Heart right ventricle (tissue), 16 donors: ENCODE results near the gene PREX1. TPM values are rescaled to one million over a fixed set of nuclear protein-coding genes. Genes with fewer than 3 reads are reported as not detected.

ENCODE experiments used
- ATAC-seq, 8 donors: fragments of 200-7000 bp; cut with Tn5 transposase; one replicate each; pipeline ENCODE4 v1.9.1; 2020; ENCODE audit warnings: mild to moderate bottlenecking in 8 of 8, moderate library complexity in 8 of 8, moderate number of reproducible peaks in 1 of 8
- DNase-seq, 2 donors: peaks; one replicate each; pipeline ENCODE4 v3.0.0-alpha.2; 2020
- H3K27ac ChIP-seq, 10 donors: fragments of 200-600 bp; sonication (generic) in 2 of 10; one replicate each; pipeline versions ENCODE4 v1.5.0 to v1.8.0; 2020 to 2022; ENCODE audit warnings: mild to moderate bottlenecking in 3 of 10
- H3K27me3 ChIP-seq, 7 donors: fragments of 200-600 bp; one replicate each; pipeline ENCODE4 v1.8.0; 2021 to 2022; ENCODE audit warnings: mild to moderate bottlenecking in 2 of 7
- H3K36me3 ChIP-seq, 9 donors: fragments of 200-600 bp; sonication (generic) in 1 of 9; one replicate each; pipeline versions ENCODE4 v1.5.0 to v1.8.0; 2020 to 2022; ENCODE audit warnings: mild to moderate bottlenecking in 2 of 9
- H3K4me1 ChIP-seq, 9 donors: fragments of 200-600 bp; sonication (generic) in 1 of 9; one replicate each; pipeline versions ENCODE4 v1.5.0 to v1.8.0; 2020 to 2022; ENCODE audit warnings: mild to moderate bottlenecking in 4 of 9
- H3K4me3 ChIP-seq, 10 donors: fragments of 200-600 bp; sonication (generic) in 2 of 10; one replicate each; pipeline versions ENCODE4 v1.5.0 to v1.8.0; 2020 to 2022; ENCODE audit warnings: mild to moderate bottlenecking in 7 of 10, moderate library complexity in 2 of 10
- H3K9me3 ChIP-seq, 11 donors: fragments of 200-600 bp in 10 of 11; sonication (generic) in 2 of 11; one replicate each; pipeline versions ENCODE4 v1.5.0 to v1.8.0; 2013 to 2022; ENCODE audit warnings: mild to moderate bottlenecking in 2 of 11, control low read depth in 1 of 11, moderate library complexity in 1 of 11
- WGBS, 2 donors: extraction: QIAGEN DNeasy Blood & Tissue Kit; methylation state at CpG; one replicate each; pipeline ENCODE4 v1.1.7; 2013; ENCODE audit warnings: inconsistent platforms in 1 of 2; 5-methylcytosine and 5-hydroxymethylcytosine counted together
- intact Hi-C, 10 donors: fragments of 100-400 bp; cut with DNase I; formaldehyde crosslinking; loops; one replicate each; pipeline versions ENCODE4 v1.11.1 to v1.14.2; 2022
- polyA plus RNA-seq, 2 donors: library from polyadenylated mRNA; stranded (reverse); fragments of 200-250 nt; gene quantifications; one replicate each; pipeline ENCODE4 v1.2.3, GENCODE V29; 2013
- total RNA-seq, 10 donors: library from RNA; stranded (reverse); fragmentation: NEBNext Ultra II Directional in 3 of 10; extraction: Animal tissue kit (Norgen Biotek cat#: 25700) in 3 of 10; gene quantifications; one replicate each; pipeline versions ENCODE4 v1.2.1 to v1.2.4, GENCODE V29; 2021 to 2023
- TF ChIP-seq, protein P1 (sequence below), 9 donors: fragments of 200-600 bp; sonication (generic) in 2 of 9; IDR thresholded peaks; one replicate each; pipeline versions ENCODE4 v1.5.0 to v1.8.0; 2021 to 2022; ENCODE audit warnings: antibody characterized with exemption in 9 of 9, mild to moderate bottlenecking in 5 of 9, moderate library complexity in 1 of 9
- donor health status: Arrhythmogenic right ventricular cardiomyopathy.
- donor health status: ischemic (EF 13 %, LVEDD 7.1; RV severe dilation, severe dysfunction).
- donor health status: healthy with polysubstance abuse.
- donor health status: DM: no; HTN: yes; CAD: no.
- donor health status: DM: no; HTN: no; CAD: no.
- donor health status: ischemic (EF 25% LVEDD 6.9; RV normal size, moderate dysfunction).
- donor health status: ischemic (EF 25% LVEDD 5.7; RV mildly dilated, moderate dysfunction).
- donor health status: healthy.
- donor health status: DM: yes; HTN: yes; CAD: no.
- donor health status: Ischemic cardiomyopathy.
- donor health status: ischemic (EF 35%, LVEDD 5.7; RV mildly dilated, moderate dysfunction).
- donor health status: nonischemic (EF 11% LVEDD 7.7; RV severe dilation, severe dysfunction).
- donor health status: DM: yes; HTN: yes; CAD: no.
- donor health status: PGD.
- donor health status: ischemic (EF 29% LVEDD 5.4; RV normal size, mild dysfunction).
- donor health status: nonischemic (EF 23%, LVEDD 6.1; RV moderate dilation, normal function).

Gene PREX1
- total and polyA plus RNA-seq, 12 donors = 4.6 to 23.4 (median 8.8) TPM

DNA sequence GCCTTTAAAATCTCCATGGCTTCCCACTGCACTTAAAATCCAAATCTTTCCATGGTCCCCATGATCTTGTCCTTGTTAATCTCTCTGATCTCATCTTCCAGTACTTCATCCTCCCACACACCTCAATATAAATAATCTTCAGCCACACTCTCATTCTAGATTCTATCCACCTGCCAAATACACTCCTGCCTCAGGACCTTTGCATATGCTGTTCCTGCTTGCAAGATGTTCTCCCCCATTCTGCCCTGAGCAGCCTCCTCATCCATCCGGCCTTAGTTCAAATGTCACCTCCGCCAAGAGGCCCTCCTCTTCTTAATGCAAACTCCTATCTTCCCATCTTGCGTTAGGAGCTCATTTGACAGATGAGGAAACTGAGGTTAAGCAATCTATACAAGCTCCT, 77.4 kb downstream of the PREX1 start:
- intact Hi-C loops = loop anchor here in 3 of 10 donors (2.0 to 10.0 kb wide), 4 partner anchors 64 to 77 kb away; partner anchors contain the start of gene PREX1 (in 2 of the 3)
- Histone ChIP-seq H3K4me1 (peaks cover 0 to 77% (median 18%) of the 10 kb centered on the region in 9 donors), H3K36me3 (peaks cover 0 to 13% (median 0%) of the 10 kb centered on the region in 9 donors), H3K9me3 (peaks cover 0 to 9% (median 0%) of the 10 kb centered on the region in 11 donors), H3K27ac (peak overlapping the region in 7 of 10 donors; percentile 57 to 84 (median 75)), H3K4me3 (no peak overlapping the region), H3K27me3 (no peaks in the 10 kb centered on the region)
- 94 to 95% methylated on average over 3 of the region's 3 CpGs for WGBS, 2 donors
- TF ChIP-seq, protein P1, sequence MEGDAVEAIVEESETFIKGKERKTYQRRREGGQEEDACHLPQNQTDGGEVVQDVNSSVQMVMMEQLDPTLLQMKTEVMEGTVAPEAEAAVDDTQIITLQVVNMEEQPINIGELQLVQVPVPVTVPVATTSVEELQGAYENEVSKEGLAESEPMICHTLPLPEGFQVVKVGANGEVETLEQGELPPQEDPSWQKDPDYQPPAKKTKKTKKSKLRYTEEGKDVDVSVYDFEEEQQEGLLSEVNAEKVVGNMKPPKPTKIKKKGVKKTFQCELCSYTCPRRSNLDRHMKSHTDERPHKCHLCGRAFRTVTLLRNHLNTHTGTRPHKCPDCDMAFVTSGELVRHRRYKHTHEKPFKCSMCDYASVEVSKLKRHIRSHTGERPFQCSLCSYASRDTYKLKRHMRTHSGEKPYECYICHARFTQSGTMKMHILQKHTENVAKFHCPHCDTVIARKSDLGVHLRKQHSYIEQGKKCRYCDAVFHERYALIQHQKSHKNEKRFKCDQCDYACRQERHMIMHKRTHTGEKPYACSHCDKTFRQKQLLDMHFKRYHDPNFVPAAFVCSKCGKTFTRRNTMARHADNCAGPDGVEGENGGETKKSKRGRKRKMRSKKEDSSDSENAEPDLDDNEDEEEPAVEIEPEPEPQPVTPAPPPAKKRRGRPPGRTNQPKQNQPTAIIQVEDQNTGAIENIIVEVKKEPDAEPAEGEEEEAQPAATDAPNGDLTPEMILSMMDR (IDR thresholded peaks at IDR 0.05) = no peak
- DNase-seq = no peak
- no peak for ATAC-seq

DNA sequence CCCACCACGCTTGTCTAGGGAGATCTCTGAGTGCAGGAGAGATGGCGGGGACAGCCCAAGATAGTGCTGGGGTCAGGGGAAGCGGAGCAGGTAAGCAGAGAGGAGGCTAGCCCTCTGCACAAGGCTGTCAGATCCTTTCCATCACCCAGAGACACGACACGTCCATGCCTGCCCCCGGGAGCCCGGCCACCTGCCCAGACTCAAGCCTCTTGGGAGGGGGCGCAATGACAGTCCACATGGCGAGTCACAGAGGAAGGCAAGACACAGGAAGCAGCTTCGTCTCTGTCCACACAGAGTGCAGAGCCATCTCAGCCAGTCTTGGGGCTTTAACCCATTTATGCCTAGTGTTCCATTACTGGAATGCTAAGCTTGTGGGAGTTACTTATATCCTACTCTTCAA, 78.4 kb downstream of the PREX1 start:
- H3K4me3 ChIP-seq = no peak overlapping the region
- 86 to 87% methylated on average over 10 of the region's 10 CpGs for WGBS, 2 donors
- H3K27ac ChIP-seq = no peak overlapping the region
- no peaks in the 10 kb centered on the region for H3K27me3 ChIP-seq
- ATAC-seq (no peak), DNase-seq (no peak)
- intact Hi-C loops = no loop called here
- TF ChIP-seq, protein P1 (IDR thresholded peaks at IDR 0.05) = no peak
- peaks cover 0 to 23% (median 0%) of the 10 kb centered on the region in 9 donors for H3K36me3 ChIP-seq
- peaks cover 0 to 5% (median 0%) of the 10 kb centered on the region in 11 donors for H3K9me3 ChIP-seq
- H3K4me1 ChIP-seq = peaks cover 0 to 72% (median 18%) of the 10 kb centered on the region in 9 donors

DNA sequence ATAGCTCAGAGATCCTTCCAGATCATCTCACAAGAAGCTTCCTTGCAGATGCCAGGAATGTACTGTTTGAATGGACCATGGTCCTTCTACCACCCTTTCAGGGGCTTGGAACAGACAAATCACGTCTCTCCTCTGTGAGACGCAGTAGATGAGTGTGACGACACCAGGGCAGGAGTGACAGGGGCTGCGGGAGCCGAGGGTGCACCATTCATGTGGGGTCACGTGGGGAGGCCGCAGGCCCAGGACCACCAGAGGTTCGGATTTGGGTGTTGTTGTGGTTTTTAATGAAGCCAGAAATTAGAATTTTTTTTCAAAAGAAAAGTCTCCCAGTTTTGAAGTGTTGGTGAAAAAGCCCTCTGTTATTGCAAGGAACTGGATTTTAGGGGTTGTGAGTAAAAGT, 79.2 kb downstream of the PREX1 start:
- ATAC-seq (no peak), DNase-seq (no peak)
- Histone ChIP-seq H3K9me3 (peaks cover 0 to 5% (median 0%) of the 10 kb centered on the region in 11 donors), H3K27ac (peak overlapping the region in 1 of 10 donors; percentile 31), H3K27me3 (no peaks in the 10 kb centered on the region), H3K36me3 (peaks cover 0 to 32% (median 0%) of the 10 kb centered on the region in 9 donors), H3K4me1 (peaks cover 0 to 63% (median 18%) of the 10 kb centered on the region in 9 donors), H3K4me3 (no peak overlapping the region)
- WGBS, 2 donors = 91 to 93% methylated on average over 8 of the region's 8 CpGs
- intact Hi-C loops = no loop called here
- TF ChIP-seq, protein P1 (IDR thresholded peaks at IDR 0.05) = no peak

DNA sequence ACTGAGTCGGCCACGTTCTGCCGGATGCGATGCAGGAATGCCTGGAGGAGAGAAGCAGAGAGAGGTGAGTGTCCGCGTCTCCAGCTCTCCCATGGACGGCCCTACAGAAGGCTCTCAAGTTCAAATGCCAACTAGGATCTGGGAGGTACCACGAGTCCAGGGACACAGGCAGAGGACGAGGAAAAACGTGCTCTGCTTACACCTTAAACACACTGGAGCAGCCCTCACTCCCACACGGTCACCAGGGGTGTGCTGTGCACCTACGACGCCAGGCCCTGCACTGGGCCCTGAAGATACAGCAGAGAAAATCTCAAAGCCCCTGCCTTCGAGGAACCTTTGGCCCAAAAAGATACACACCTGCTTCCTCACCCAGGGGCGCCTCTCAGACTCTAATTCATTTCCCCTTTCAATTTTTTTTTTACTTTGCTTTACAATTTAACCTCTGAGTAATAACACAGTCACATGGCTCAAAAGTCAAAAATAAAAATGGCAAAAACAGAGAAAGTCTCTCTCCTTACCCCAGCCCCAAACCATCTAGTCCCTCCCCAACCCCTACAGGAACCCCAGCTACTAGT, 79.9 kb downstream of the PREX1 start:
- intact Hi-C loops = no loop called here

More for the DNA sequence above, 79.9 kb downstream of the PREX1 start:
- Histone ChIP-seq H3K4me1 (peaks cover 0 to 57% (median 18%) of the 10 kb centered on the region in 9 donors), H3K36me3 (peaks cover 0 to 38% (median 0%) of the 10 kb centered on the region in 9 donors), H3K9me3 (peaks cover 0 to 5% (median 0%) of the 10 kb centered on the region in 11 donors), H3K4me3 (no peak overlapping the region), H3K27me3 (no peaks in the 10 kb centered on the region), H3K27ac (peak overlapping the region in 1 of 10 donors; percentile 31)
- TF ChIP-seq, protein P1 (IDR thresholded peaks at IDR 0.05) = no peak
- DNase-seq = no peak
- WGBS, 2 donors = 82 to 84% methylated on average over 15 of the region's 15 CpGs
- no peak for ATAC-seq
